ENCODE results near the gene TCN2.

DNA sequence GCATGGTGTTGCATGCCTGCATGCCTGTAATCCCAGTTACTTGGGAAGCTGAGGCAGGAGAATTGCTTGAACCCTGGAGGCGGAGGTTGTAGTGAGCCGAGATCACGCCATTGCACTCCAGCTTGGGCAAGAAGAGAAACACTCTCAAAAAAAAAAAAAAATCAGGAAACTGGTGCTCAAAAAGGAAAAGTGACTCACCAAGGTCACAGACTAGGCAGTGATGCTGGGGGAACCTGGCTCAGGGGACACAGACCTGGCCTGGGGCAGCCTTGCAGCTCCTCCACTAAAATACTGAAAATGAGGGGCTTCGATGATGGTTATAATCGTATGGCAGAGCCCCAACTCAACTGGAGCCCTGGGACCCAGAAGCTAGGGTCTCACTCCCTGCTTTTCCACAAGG, 20.5 kb downstream of the TCN2 start:
- no peak for TF ChIP-seq POLR2AphosphoS5 (IDR thresholded peaks at IDR 0.05; ENCODE audit: low read depth, low read length)
- TF ChIP-seq TAF1 (IDR thresholded peaks at IDR 0.05; ENCODE audit: borderline replicate concordance, insufficient read depth, low read length), result no peak
- TF ChIP-seq, protein P1, sequence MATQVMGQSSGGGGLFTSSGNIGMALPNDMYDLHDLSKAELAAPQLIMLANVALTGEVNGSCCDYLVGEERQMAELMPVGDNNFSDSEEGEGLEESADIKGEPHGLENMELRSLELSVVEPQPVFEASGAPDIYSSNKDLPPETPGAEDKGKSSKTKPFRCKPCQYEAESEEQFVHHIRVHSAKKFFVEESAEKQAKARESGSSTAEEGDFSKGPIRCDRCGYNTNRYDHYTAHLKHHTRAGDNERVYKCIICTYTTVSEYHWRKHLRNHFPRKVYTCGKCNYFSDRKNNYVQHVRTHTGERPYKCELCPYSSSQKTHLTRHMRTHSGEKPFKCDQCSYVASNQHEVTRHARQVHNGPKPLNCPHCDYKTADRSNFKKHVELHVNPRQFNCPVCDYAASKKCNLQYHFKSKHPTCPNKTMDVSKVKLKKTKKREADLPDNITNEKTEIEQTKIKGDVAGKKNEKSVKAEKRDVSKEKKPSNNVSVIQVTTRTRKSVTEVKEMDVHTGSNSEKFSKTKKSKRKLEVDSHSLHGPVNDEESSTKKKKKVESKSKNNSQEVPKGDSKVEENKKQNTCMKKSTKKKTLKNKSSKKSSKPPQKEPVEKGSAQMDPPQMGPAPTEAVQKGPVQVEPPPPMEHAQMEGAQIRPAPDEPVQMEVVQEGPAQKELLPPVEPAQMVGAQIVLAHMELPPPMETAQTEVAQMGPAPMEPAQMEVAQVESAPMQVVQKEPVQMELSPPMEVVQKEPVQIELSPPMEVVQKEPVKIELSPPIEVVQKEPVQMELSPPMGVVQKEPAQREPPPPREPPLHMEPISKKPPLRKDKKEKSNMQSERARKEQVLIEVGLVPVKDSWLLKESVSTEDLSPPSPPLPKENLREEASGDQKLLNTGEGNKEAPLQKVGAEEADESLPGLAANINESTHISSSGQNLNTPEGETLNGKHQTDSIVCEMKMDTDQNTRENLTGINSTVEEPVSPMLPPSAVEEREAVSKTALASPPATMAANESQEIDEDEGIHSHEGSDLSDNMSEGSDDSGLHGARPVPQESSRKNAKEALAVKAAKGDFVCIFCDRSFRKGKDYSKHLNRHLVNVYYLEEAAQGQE (IDR thresholded peaks at IDR 0.05; ENCODE audit: insufficient read depth in 1 of 2, low read depth in 2 of 2, low read length in 2 of 2), result no peak
- TF ChIP-seq SIN3A (IDR thresholded peaks at IDR 0.05; ENCODE audit: borderline replicate concordance, insufficient read depth, low read length), result no peak
- no peak for TF ChIP-seq FOXP2 (optimal IDR thresholded peaks at IDR 0.05; ENCODE audit: borderline replicate concordance, extremely low read depth, extremely low read length, insufficient read depth)
